ENCODE measurements around the gene SMYD5. TPM values are rescaled to one million over a fixed set of nuclear protein-coding genes. Genes with fewer than 3 reads are reported as not detected.
A peak's percentile ranks its signal among the peaks of the same experiment; 100 is the strongest.

Gene SMYD5
- total and polyA plus RNA-seq, 9 of the 15 experiments (the other 6 are each of a cell fraction or from before 2014, with no cell fraction given), result 11.4 to 56.8 (median 32.0) TPM

DNA sequence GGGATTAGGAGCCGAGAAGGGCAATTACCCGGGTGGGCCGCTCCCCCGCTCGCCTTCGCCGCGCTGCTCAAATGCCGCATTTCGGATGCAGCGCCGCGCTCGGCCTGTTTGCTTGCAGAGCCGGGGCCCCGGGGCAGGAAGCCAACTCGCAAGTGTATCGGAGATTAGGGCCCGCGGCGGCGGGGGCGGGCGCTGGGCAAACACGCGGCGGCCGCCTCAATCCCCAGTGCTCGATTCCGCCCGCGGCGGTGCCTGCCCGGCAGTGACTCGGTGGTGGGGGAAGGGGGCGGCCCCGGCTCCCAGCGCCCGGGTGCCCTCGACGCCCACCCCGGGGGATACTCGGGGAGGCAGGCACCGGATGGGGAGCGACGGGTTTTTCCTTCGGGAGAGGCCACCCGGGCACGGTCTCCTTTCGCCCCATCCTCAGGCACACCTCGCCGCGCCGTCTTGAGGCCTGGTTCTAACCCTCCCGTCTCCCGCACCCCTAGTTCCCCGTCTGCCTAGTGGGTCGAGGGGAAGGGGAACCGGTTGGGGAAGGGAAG lies 38.3 kb upstream of the SMYD5 start (continued):
- TF ChIP-seq, protein P1, sequence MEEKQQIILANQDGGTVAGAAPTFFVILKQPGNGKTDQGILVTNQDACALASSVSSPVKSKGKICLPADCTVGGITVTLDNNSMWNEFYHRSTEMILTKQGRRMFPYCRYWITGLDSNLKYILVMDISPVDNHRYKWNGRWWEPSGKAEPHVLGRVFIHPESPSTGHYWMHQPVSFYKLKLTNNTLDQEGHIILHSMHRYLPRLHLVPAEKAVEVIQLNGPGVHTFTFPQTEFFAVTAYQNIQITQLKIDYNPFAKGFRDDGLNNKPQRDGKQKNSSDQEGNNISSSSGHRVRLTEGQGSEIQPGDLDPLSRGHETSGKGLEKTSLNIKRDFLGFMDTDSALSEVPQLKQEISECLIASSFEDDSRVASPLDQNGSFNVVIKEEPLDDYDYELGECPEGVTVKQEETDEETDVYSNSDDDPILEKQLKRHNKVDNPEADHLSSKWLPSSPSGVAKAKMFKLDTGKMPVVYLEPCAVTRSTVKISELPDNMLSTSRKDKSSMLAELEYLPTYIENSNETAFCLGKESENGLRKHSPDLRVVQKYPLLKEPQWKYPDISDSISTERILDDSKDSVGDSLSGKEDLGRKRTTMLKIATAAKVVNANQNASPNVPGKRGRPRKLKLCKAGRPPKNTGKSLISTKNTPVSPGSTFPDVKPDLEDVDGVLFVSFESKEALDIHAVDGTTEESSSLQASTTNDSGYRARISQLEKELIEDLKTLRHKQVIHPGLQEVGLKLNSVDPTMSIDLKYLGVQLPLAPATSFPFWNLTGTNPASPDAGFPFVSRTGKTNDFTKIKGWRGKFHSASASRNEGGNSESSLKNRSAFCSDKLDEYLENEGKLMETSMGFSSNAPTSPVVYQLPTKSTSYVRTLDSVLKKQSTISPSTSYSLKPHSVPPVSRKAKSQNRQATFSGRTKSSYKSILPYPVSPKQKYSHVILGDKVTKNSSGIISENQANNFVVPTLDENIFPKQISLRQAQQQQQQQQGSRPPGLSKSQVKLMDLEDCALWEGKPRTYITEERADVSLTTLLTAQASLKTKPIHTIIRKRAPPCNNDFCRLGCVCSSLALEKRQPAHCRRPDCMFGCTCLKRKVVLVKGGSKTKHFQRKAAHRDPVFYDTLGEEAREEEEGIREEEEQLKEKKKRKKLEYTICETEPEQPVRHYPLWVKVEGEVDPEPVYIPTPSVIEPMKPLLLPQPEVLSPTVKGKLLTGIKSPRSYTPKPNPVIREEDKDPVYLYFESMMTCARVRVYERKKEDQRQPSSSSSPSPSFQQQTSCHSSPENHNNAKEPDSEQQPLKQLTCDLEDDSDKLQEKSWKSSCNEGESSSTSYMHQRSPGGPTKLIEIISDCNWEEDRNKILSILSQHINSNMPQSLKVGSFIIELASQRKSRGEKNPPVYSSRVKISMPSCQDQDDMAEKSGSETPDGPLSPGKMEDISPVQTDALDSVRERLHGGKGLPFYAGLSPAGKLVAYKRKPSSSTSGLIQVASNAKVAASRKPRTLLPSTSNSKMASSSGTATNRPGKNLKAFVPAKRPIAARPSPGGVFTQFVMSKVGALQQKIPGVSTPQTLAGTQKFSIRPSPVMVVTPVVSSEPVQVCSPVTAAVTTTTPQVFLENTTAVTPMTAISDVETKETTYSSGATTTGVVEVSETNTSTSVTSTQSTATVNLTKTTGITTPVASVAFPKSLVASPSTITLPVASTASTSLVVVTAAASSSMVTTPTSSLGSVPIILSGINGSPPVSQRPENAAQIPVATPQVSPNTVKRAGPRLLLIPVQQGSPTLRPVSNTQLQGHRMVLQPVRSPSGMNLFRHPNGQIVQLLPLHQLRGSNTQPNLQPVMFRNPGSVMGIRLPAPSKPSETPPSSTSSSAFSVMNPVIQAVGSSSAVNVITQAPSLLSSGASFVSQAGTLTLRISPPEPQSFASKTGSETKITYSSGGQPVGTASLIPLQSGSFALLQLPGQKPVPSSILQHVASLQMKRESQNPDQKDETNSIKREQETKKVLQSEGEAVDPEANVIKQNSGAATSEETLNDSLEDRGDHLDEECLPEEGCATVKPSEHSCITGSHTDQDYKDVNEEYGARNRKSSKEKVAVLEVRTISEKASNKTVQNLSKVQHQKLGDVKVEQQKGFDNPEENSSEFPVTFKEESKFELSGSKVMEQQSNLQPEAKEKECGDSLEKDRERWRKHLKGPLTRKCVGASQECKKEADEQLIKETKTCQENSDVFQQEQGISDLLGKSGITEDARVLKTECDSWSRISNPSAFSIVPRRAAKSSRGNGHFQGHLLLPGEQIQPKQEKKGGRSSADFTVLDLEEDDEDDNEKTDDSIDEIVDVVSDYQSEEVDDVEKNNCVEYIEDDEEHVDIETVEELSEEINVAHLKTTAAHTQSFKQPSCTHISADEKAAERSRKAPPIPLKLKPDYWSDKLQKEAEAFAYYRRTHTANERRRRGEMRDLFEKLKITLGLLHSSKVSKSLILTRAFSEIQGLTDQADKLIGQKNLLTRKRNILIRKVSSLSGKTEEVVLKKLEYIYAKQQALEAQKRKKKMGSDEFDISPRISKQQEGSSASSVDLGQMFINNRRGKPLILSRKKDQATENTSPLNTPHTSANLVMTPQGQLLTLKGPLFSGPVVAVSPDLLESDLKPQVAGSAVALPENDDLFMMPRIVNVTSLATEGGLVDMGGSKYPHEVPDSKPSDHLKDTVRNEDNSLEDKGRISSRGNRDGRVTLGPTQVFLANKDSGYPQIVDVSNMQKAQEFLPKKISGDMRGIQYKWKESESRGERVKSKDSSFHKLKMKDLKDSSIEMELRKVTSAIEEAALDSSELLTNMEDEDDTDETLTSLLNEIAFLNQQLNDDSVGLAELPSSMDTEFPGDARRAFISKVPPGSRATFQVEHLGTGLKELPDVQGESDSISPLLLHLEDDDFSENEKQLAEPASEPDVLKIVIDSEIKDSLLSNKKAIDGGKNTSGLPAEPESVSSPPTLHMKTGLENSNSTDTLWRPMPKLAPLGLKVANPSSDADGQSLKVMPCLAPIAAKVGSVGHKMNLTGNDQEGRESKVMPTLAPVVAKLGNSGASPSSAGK (IDR thresholded peaks at IDR 0.05), result peak; percentile 79
- TF ChIP-seq, protein P2, sequence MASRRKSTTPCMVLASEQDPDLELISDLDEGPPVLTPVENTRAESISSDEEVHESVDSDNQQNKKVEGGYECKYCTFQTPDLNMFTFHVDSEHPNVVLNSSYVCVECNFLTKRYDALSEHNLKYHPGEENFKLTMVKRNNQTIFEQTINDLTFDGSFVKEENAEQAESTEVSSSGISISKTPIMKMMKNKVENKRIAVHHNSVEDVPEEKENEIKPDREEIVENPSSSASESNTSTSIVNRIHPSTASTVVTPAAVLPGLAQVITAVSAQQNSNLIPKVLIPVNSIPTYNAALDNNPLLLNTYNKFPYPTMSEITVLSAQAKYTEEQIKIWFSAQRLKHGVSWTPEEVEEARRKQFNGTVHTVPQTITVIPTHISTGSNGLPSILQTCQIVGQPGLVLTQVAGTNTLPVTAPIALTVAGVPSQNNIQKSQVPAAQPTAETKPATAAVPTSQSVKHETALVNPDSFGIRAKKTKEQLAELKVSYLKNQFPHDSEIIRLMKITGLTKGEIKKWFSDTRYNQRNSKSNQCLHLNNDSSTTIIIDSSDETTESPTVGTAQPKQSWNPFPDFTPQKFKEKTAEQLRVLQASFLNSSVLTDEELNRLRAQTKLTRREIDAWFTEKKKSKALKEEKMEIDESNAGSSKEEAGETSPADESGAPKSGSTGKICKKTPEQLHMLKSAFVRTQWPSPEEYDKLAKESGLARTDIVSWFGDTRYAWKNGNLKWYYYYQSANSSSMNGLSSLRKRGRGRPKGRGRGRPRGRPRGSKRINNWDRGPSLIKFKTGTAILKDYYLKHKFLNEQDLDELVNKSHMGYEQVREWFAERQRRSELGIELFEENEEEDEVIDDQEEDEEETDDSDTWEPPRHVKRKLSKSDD (conservative IDR thresholded peaks at IDR 0.05; ENCODE audit: low read length), result no peak
- no peak for TF ChIP-seq ZNF175 (CRISPR knock-in tag; IDR thresholded peaks at IDR 0.05; ENCODE audit: low read depth)
- no peak for TF ChIP-seq ZKSCAN1 (IDR thresholded peaks at IDR 0.05; ENCODE audit: low read depth, low read length)
- no peak for TF ChIP-seq KLF16 (IDR thresholded peaks at IDR 0.05)
- TF ChIP-seq CBX5 (IDR thresholded peaks at IDR 0.05; ENCODE audit: borderline replicate concordance, low read depth), result no peak
- TF ChIP-seq, protein P3, sequence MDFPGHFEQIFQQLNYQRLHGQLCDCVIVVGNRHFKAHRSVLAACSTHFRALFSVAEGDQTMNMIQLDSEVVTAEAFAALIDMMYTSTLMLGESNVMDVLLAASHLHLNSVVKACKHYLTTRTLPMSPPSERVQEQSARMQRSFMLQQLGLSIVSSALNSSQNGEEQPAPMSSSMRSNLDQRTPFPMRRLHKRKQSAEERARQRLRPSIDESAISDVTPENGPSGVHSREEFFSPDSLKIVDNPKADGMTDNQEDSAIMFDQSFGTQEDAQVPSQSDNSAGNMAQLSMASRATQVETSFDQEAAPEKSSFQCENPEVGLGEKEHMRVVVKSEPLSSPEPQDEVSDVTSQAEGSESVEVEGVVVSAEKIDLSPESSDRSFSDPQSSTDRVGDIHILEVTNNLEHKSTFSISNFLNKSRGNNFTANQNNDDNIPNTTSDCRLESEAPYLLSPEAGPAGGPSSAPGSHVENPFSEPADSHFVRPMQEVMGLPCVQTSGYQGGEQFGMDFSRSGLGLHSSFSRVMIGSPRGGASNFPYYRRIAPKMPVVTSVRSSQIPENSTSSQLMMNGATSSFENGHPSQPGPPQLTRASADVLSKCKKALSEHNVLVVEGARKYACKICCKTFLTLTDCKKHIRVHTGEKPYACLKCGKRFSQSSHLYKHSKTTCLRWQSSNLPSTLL (IDR thresholded peaks at IDR 0.05), result no peak
- TF ChIP-seq, protein P4, sequence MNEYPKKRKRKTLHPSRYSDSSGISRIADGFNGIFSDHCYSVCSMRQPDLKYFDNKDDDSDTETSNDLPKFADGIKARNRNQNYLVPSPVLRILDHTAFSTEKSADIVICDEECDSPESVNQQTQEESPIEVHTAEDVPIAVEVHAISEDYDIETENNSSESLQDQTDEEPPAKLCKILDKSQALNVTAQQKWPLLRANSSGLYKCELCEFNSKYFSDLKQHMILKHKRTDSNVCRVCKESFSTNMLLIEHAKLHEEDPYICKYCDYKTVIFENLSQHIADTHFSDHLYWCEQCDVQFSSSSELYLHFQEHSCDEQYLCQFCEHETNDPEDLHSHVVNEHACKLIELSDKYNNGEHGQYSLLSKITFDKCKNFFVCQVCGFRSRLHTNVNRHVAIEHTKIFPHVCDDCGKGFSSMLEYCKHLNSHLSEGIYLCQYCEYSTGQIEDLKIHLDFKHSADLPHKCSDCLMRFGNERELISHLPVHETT (CRISPR knock-in tag; conservative IDR thresholded peaks at IDR 0.05 in 1 of 2, IDR thresholded peaks at IDR 0.05 in 1 of 2), result no peak
- TF ChIP-seq DIDO1 (tag; IDR thresholded peaks at IDR 0.05; ENCODE audit: low read depth), result no peak

All from K562 (cell line).